Anterior cingulate cortex (tissue), 58 donors: Measurements from ENCODE around the gene MYO1C.
"Not testable (repeated sequence)": the region's sequence is repeated elsewhere in the genome, so short reads cannot be mapped to it uniquely, and the experiment has no call there.

ENCODE experiments used
- DNase-seq, 58 donors: peaks; one replicate each; lab custom pipeline; 2025; lab: John Stamatoyannopoulos, UW

Gene MYO1C

GRCh38 chr17:1492249-1493206 lies at the start of gene MYO1C:
TSS of gene MYO1C (minus strand) at chr17:1492686. CDS start at chr17:1492487, 199 bp downstream.
- DNase-seq, result no peak

DNA sequence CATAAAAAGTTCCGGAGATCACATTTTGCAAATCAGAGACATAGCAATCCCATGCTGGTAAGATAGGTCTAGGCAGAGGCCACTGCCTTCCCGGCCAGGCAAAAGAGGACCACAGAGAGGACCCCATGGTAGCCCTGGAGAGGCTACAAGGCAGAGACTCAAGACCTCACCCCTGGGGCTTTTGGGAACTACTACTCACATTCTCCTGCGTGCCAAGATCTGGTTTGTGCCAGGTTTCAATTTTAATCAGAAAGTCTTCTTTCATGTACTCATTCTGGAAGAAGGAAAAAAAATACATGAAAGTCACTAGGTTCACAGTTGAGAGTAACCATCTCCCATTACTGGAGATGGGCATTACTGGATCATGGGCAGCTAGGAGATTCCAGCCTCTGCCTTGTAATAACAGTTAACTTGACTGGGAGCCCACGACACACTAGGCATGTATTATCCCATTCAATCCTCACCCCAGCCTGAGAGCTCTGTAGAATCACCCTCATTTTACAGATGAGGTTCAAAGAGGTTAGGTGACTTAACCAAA lies 49.0 kb upstream of the MYO1C start:
- no peak for DNase-seq

GRCh38 chr17:1539811-1540210 lies 47.3 kb upstream of the MYO1C start:
- no peak for DNase-seq

- DNase-seq, result no peak
These were observed 43.3 kb upstream of the MYO1C start for GRCh38 chr17:1535737-1536136.

DNA sequence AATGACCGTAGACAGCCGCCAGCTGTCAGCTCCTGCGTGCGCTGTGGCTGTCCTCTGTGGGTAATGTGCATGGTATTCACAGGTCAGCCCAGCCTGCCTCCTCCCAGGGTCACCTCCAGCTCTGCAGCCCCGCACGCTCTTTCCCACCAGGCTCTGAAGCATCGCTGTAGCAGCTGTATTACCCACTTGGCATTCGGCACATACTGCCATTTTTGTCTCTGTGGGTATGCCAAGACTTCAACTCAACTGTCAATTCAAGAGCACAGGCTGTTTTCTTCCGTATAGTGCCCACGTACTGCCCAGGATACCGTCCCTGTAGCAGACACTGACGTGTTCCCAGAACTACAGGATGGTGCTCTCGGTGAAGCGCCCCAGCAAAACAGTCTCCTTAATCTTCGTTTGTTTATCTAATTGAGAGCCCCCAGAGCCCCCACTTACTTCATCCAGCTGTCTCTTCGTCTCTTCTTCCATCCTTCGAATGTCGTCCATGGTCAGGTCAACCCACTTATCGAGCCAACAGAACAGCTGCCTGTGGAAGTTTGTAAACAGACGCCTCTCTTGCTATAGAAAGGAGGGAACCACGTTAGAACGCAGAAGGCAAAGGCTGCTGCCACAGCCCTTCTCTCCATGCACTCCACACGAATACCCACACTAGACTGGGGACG lies 41.3 kb upstream of the MYO1C start:
- DNase-seq, result peak in 17 of 58 donors; percentile 9 to 72 (median 33)

DNA sequence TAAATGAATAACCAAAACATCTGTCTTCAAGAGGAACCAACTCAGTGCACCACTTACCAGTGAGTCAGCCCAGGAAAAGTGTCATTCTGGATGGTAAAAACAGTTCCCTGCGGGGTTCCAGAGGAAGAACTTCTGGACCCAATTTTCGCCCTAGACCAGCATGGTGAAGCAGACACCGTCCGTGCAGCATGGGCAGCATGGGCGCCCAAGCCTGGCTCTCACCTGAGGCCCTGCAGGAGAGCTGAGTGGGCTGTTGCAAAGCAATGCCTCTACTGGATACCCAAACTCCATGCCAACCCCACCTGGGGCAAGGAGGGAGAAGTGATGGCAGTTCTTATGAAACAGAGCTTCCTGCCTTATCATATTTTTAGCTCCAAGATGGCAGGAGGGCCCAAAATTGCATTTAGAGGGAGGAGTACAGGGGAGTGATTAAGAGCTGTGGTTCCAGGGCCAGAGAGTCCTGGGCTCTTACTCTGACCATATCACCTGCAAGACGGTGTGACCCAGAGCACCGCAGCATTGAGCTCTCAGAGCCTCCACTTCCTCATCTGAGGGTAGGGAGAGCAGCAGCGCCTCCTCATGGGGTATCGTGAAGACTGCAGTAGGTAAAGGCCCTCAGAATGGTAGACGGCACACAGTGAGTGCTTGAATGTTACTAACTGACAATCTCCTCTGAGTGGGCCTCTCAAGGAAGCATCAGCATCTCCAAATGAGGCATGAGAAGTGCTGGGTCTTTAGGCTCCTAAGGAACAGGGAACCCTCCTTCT lies 40.5 kb upstream of the MYO1C start:
- peak in 5 of 58 donors; percentile 6 to 33 (median 12) for DNase-seq

- DNase-seq, result no peak
These were observed 37.4 kb upstream of the MYO1C start for GRCh38 chr17:1529863-1530262.

DNA sequence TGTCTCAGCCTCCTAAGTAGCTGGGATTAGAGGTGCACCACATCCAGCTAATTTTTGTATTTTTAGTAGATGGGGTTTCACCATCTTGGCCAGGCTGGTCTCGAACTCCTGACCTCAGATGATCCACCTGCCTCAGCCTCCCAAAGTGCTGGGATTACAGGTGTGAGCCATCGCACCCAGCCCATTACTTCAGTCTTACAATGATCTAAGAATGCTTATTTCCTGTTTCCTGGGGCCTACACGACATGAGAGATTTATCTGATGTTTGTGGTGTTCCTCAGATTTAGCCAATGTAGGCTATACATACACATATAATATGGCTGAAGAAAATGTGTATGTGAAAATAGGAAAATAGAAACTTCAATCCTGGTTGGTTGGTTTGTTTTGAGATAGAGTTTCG lies 34.4 kb upstream of the MYO1C start:
- not testable (repeated sequence) for DNase-seq

GRCh38 chr17:1522626-1523025 lies 30.1 kb upstream of the MYO1C start:
- no peak for DNase-seq

DNA sequence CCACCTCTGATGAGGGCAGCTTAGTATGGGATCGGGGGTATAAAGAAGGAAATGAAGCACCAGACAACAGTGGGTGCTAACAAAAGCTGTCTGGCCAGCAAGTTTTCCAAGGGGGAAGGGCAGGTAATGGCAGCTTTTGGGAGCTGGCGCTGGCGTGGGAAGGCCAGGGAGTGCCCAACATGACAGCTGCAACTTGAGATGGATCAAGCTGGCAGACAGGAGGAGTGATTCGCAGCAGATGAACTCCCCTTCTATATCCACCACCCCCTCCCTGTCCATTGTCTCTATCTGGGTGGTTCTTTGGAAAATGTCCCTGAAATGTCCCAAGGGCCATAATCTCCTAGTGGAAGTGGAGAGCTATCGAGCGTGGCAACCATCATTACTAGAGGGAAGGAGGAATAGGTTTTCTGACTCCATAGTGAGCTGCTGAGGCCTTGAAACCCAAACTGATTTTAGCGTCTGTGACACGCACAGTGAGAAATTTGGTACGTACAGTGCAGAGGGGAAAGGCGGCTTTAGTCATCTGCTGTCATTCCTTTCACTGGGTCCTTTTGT lies 28.7 kb upstream of the MYO1C start:
- no peak for DNase-seq

GRCh38 chr17:1519678-1520077 lies 27.2 kb upstream of the MYO1C start:
- DNase-seq, result no peak

GRCh38 chr17:1518410-1518809 lies 25.9 kb upstream of the MYO1C start:
- no peak for DNase-seq

DNA sequence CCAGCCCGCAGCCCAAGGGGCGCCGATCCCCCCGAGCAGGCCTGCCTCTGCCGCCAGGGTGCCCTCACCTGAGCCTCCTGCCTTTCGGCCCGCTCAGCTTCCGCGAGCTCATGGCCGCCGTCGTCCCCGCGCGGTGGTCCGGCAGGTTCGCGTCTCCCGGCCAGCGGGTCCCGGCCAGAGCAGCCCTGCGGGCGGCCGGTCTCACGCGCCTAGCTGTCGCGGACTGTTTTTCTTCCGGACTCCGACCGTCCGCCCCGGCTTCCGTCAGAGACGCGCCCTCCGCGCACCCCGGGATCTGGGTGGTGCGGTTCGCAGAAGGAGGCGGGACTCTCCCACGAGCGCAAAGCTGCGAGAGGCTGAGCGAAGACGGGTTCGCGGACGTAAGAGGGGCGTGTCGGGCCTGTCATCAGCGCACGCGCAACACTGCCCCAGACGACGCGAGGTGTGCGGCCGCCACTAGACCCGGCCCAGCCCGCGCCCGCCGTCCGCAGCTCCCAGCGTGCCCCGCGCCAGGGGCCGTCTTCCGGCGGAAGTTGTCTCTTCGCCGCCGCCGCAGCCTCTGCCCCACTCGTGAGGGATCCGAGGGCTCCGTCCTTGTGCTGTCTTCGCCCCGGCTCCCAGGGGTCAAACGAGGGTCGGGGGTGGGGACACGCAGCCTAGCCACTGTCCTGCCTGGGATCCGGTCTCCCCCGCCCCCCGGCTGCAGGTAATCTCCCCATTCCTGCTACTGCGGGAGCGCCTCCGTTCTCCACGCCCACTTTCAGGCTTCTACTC lies 24.1 kb upstream of the MYO1C start, which contains the start of gene INPP5K:
Gene INPP5K (minus strand): TSS at position 225 of the 774 bp plus-strand sequence. CDS start 113 bp downstream, at position 112.
- peak; percentile 81 to 99 (median 98) for DNase-seq

DNA sequence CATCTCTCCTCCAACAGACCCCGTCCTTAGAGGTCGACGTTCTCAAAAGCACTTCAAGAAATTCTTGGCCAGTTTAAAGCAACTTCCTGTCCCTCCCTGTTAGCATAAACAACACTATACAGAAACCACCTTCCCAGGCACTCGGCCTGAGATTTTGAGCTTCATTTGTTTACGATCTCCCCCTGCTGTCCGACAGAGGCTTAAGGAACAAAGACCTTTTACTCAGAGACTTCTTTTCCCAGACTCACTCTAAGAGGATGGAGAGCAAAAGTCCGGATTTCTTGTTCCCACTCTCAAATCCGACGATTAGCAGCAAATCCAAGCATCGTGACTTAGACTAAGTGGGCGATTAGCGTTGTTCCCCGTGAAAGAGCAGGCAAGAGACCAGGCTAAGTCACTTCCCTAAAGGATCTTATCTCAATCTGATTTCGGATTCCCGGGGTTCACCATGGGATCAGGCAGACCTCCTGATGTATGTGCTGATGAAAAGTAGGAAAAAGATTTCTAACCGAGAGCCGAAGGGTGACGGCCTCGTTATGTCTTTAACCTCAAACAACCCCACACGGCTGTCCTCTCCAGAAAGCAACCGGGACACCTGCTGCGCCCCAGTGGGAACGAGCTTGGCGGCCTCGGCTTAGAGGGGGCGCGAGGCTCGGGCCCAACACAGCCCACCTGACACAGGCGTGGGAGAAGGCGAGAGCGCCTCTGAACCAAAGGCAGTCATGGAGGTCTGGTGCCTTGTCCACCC lies 23.3 kb upstream of the MYO1C start:
- DNase-seq, result peak in 11 of 58 donors; percentile 10 to 53 (median 20)

DNA sequence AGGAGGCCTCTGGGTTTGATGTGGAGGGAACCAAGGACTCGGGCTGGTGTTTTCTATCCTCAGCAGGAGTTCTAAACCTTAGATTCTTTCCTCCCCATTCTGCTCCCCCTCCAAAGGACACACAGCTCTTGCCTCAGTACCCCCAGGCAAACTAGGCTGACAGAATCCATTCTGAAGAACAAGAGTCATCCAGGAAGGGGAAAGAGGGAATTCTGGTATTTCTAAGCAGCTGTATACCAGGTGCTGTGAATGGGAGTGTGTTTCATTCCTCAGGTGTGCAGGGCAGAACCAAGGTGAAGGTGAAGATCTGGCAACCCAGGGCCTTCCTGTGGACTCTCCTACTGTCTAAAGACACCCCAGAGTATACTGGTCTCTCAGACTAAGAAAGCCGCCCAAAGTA lies 19.9 kb upstream of the MYO1C start:
- no peak for DNase-seq

DNA sequence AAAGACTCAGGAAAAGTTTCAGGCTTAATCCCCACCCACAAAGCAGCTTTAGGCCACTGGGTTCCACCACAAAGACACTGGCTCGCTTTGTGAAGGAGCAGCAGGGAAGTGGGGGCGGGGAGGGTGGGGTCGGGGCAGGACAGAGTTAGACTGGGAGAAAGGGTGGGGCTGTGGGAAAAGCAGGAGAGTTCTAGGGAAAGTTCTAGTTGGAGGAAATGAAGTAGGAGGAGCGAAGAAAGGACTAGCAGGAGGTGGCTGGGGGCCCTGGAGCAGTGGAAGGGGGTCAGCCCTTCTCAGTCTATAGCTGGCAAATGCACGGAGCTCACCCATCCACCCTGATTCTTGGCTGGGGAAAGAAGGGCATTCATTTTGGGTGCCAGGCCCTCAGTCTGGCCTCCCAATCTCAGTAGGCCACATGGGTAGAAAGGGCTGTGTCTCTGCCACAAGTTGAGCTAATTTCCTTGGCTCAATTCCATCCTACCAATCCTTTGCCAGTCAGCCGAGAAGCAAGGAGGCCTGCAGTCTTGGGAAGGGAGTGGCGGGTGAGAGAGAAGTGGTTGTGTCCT lies 19.4 kb upstream of the MYO1C start:
- DNase-seq, result peak in 5 of 58 donors; percentile 9 to 42 (median 20)

GRCh38 chr17:1511290-1511689 lies 18.8 kb upstream of the MYO1C start:
- no peak for DNase-seq

DNA sequence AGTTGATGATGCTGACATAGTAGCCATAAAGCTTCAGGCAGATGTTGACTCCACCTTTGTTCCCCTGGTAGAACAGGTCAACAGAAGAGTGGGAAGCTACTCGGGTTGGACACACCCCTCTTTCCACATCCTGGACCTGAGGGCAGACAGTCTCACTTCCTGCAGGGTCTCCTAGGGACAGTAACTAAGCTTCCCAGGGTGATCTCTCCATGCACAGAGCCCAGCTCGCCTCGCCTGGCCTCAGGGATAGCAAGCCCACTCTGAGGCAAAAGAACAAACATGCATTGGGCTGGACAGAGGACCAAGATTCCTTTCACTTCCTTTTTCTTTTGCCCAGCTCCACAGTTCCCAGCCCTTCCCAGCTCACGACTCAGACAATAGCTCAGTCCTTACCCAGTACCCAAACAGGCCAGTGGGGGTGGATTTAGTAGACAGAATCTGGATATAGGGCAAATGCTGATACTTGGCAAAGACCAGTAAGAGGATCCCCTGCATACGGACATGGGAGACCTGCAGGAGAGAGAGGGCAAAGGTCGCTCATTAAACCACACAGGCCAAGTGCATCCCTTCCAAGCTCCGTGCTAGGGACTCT lies 16.9 kb upstream of the MYO1C start:
- DNase-seq, result no peak
